Neural cell (in vitro differentiated cells): ENCODE data around the gene UQCR11.

ENCODE experiments used
- CTCF ChIP-seq: fragments of 450-650 bp; IDR thresholded peaks from 2 replicates; pipeline ENCODE4 v1.5.1; 2014; ENCODE audit warnings: antibody characterized with exemption, mild to moderate bottlenecking, moderate library complexity; ENCODE audit not compliant: poor library complexity, severe bottlenecking
- EP300 ChIP-seq: fragments of 450-650 bp; conservative IDR thresholded peaks from 2 replicates; pipeline ENCODE4 v1.6.1; 2014; ENCODE audit warnings: antibody characterized with exemption, mild to moderate bottlenecking, moderate library complexity; ENCODE audit not compliant: poor library complexity, severe bottlenecking
- EZH2 ChIP-seq: fragments of 200-600, 300-800 bp; shearing (Covaris generic), sonication (generic); IDR thresholded peaks from 2 replicates; pipeline ENCODE4 v1.6.1; 2014; ENCODE audit warnings: antibody characterized with exemption, low read length, borderline replicate concordance, mild to moderate bottlenecking; ENCODE audit not compliant: insufficient read depth, poor library complexity, severe bottlenecking
- MXI1 ChIP-seq: fragments of 450-650 bp; conservative IDR thresholded peaks from 2 replicates; pipeline ENCODE4 v1.6.1; 2014; ENCODE audit warnings: antibody characterized with exemption, mild to moderate bottlenecking; ENCODE audit not compliant: poor library complexity, severe bottlenecking
- POLR2AphosphoS5 ChIP-seq: IDR thresholded peaks from 2 replicates; pipeline ENCODE4 v1.6.1; 2012
- RAD21 ChIP-seq: fragments of 450-650 bp; conservative IDR thresholded peaks from 2 replicates; pipeline ENCODE4 v1.6.1; 2014; ENCODE audit warnings: antibody characterized with exemption, mild to moderate bottlenecking, moderate library complexity
- REST ChIP-seq: IDR thresholded peaks from 2 replicates; pipeline ENCODE4 v1.6.1; 2012; ENCODE audit warnings: borderline replicate concordance

GRCh38 chr19:1653300-1653628, 48.0 kb upstream of the UQCR11 start:
- TF ChIP-seq CTCF, result no peak
- TF ChIP-seq POLR2AphosphoS5, result no peak
- TF ChIP-seq RAD21, result no peak
- TF ChIP-seq REST, result no peak
- no peak for TF ChIP-seq EZH2
- TF ChIP-seq EP300, result no peak
- no peak for TF ChIP-seq MXI1
